H9 (cell line): Measurements from ENCODE around the gene C19orf73. TPM values are rescaled to one million over a fixed set of nuclear protein-coding genes. Genes with fewer than 3 reads are reported as not detected.

Experiments used
- DNase-seq: peaks from one replicate; pipeline ENCODE4 v3.0.0-alpha.2; 2017
- H2AFZ ChIP-seq: one replicate; pipeline ENCODE4 v1.6.1; 2013; ENCODE audit warnings: mild to moderate bottlenecking, low read length, control low read depth, moderate library complexity
- H2AK5ac ChIP-seq: 2 replicates; pipeline ENCODE4 v1.6.1; 2013; ENCODE audit warnings: low read length, control low read depth, mixed read lengths; ENCODE audit not compliant: insufficient read length
- H2BK120ac ChIP-seq: one replicate; pipeline ENCODE4 v1.6.1; 2013; ENCODE audit warnings: low read depth, mild to moderate bottlenecking, low read length, control low read depth, inconsistent platforms; ENCODE audit not compliant: poor library complexity, severe bottlenecking
- H2BK12ac ChIP-seq: 2 replicates; pipeline ENCODE4 v1.6.1; 2013; ENCODE audit warnings: low read length, control low read depth, mixed read lengths, low read depth; ENCODE audit not compliant: insufficient read length
- H2BK15ac ChIP-seq: 2 replicates; pipeline ENCODE4 v1.6.1; 2013; ENCODE audit warnings: low read depth, low read length, control low read depth
- H2BK20ac ChIP-seq: one replicate; pipeline ENCODE4 v1.6.1; 2013; ENCODE audit warnings: low read depth, mild to moderate bottlenecking, low read length, control low read depth, inconsistent platforms; ENCODE audit not compliant: poor library complexity, severe bottlenecking
- H2BK5ac ChIP-seq: 2 replicates; pipeline ENCODE4 v1.6.1; 2013; ENCODE audit warnings: low read length, control low read depth, mixed read lengths; ENCODE audit not compliant: insufficient read length
- H3K14ac ChIP-seq: 2 replicates; pipeline ENCODE4 v1.6.1; 2013; ENCODE audit warnings: low read length, control low read depth; ENCODE audit not compliant: insufficient read depth
- H3K18ac ChIP-seq: 2 replicates; pipeline ENCODE4 v1.6.1; 2013; ENCODE audit warnings: low read depth, mild to moderate bottlenecking, mixed read lengths, low read length, control low read depth; ENCODE audit not compliant: insufficient read length
- H3K23ac ChIP-seq: 2 replicates; pipeline ENCODE4 v1.6.1; 2013; ENCODE audit warnings: low read length, control low read depth, mixed read lengths, low read depth; ENCODE audit not compliant: insufficient read length
- H3K23me2 ChIP-seq: 2 replicates; pipeline ENCODE4 v1.6.1; 2013; ENCODE audit warnings: low read depth, mild to moderate bottlenecking, mixed read lengths, low read length, control low read depth; ENCODE audit not compliant: insufficient read length, poor library complexity, severe bottlenecking
- H3K27ac ChIP-seq: 2 replicates; pipeline ENCODE4 v1.5.1; 2013; ENCODE audit warnings: low read length, control low read depth, mixed read lengths, low read depth; ENCODE audit not compliant: insufficient read length
- H3K27me3 ChIP-seq: 2 replicates; pipeline ENCODE4 v1.6.1; 2013; ENCODE audit warnings: low read length, control low read depth, inconsistent platforms; ENCODE audit not compliant: insufficient read depth
- H3K4ac ChIP-seq: 2 replicates; pipeline ENCODE4 v1.6.1; 2013; ENCODE audit warnings: low read depth, mild to moderate bottlenecking, control low read depth, inconsistent platforms, low read length, moderate library complexity
- H3K4me1 ChIP-seq: 2 replicates; pipeline ENCODE4 v1.6.1; 2013; ENCODE audit warnings: low read length, control low read depth, inconsistent platforms; ENCODE audit not compliant: insufficient read depth
- H3K4me2 ChIP-seq: 2 replicates; pipeline ENCODE4 v1.6.1; 2013; ENCODE audit warnings: low read length, control low read depth, mixed read lengths; ENCODE audit not compliant: insufficient read length, insufficient read depth
- H3K56ac ChIP-seq: 2 replicates; pipeline ENCODE4 v1.6.1; 2013; ENCODE audit warnings: low read depth, mild to moderate bottlenecking, mixed read lengths, low read length, control low read depth; ENCODE audit not compliant: insufficient read length
- H3K79me1 ChIP-seq: 2 replicates; pipeline ENCODE4 v1.6.1; 2013; ENCODE audit warnings: low read depth, mild to moderate bottlenecking, moderate library complexity, low read length, control low read depth, inconsistent platforms; ENCODE audit not compliant: insufficient read depth, poor library complexity, severe bottlenecking
- H3K79me2 ChIP-seq: 2 replicates; pipeline ENCODE4 v1.6.1; 2013; ENCODE audit warnings: low read length, control low read depth, inconsistent platforms; ENCODE audit not compliant: insufficient read depth
- H3K9ac ChIP-seq: 2 replicates; pipeline ENCODE4 v1.6.1; 2013; ENCODE audit warnings: low read length, control low read depth, mixed read lengths; ENCODE audit not compliant: insufficient read length; ENCODE audit errors: extremely low read depth
- H3K9me3 ChIP-seq: one replicate; pipeline ENCODE4 v1.6.1; 2013; ENCODE audit warnings: low read depth, low read length, inconsistent platforms; ENCODE audit not compliant: control insufficient read depth
- H3T11ph ChIP-seq: one replicate; pipeline ENCODE4 v1.6.1; 2013; ENCODE audit warnings: mild to moderate bottlenecking, low read length, control low read depth, inconsistent platforms
- H4K20me1 ChIP-seq: one replicate; pipeline ENCODE4 v1.6.1; 2013; ENCODE audit not compliant: control insufficient read depth, insufficient read length, insufficient read depth
- H4K5ac ChIP-seq: 2 replicates; pipeline ENCODE4 v1.6.1; 2013; ENCODE audit warnings: low read depth, mild to moderate bottlenecking, mixed read lengths, low read length, control low read depth; ENCODE audit not compliant: insufficient read length
- H4K8ac ChIP-seq: replicated peaks from 2 replicates; pipeline ENCODE4 v1.6.1; 2013; ENCODE audit warnings: low read length, control low read depth, mixed read lengths, low read depth; ENCODE audit not compliant: insufficient read length
- H4K91ac ChIP-seq: 2 replicates; pipeline ENCODE4 v1.6.1; 2013; ENCODE audit warnings: low read depth, mild to moderate bottlenecking, moderate library complexity, mixed read lengths, low read length, control low read depth; ENCODE audit not compliant: insufficient read length
- H3K27ac Mint-ChIP-seq, 3 experiments: 2 replicates in 2 of 3; 3 replicates in 1 of 3; pipeline ENCODE4 v1.8.0; 2020 to 2021; ENCODE audit warnings: mixed read lengths in 3 of 3, mild to moderate bottlenecking in 1 of 3, moderate library complexity in 1 of 3
- H3K27me3 Mint-ChIP-seq: 2 replicates; pipeline ENCODE4 v1.8.0; 2021; ENCODE audit warnings: low read depth, mild to moderate bottlenecking, moderate library complexity, mixed read lengths
- H3K36me3 Mint-ChIP-seq, 3 experiments: 2 replicates in 2 of 3; 3 replicates in 1 of 3; pipeline ENCODE4 v1.8.0; 2020 to 2021; ENCODE audit warnings: low read depth in 3 of 3, mixed read lengths in 3 of 3; ENCODE audit not compliant: insufficient read depth in 1 of 3
- H3K4me1 Mint-ChIP-seq, 2 experiments: 2 replicates each; pipeline ENCODE4 v1.8.0; 2020; ENCODE audit warnings: mixed read lengths in 2 of 2
- H3K4me3 Mint-ChIP-seq, 2 experiments: 2 replicates in 1 of 2; 3 replicates in 1 of 2; pipeline ENCODE4 v1.8.0; 2020 to 2021; ENCODE audit warnings: mild to moderate bottlenecking in 2 of 2, mixed read lengths in 2 of 2, moderate library complexity in 1 of 2
- H3K9me3 Mint-ChIP-seq, 2 experiments: 2 replicates in 1 of 2; 3 replicates in 1 of 2; pipeline ENCODE4 v1.8.0; 2020; ENCODE audit warnings: mild to moderate bottlenecking in 2 of 2, mixed read lengths in 2 of 2, moderate library complexity in 1 of 2
- WGBS: extraction: QIAGEN DNeasy Blood & Tissue Kit; methylation state at CpG from one replicate; pipeline ENCODE4 v1.1.7; 2013; ENCODE audit warnings: missing lambda C conversion rate, low lambda C conversion rate, mixed read lengths; ENCODE audit not compliant: insufficient read length; ENCODE audit errors: extremely low coverage; 5-methylcytosine and 5-hydroxymethylcytosine counted together
- total RNA-seq: library from RNA; stranded (reverse); gene quantifications from 2 replicates; pipeline ENCODE4 v1.2.1, GENCODE V29; 2021
- TF ChIP-seq, protein P1 (sequence below): fragments of 200-600 bp; sonication (generic); conservative IDR thresholded peaks from 3 replicates; pipeline ENCODE4 v1.8.0; 2021; ENCODE audit warnings: antibody characterized with exemption, mild to moderate bottlenecking

Gene C19orf73
- total RNA-seq, 1 experiment from 2014 or later, result 1.1 TPM

DNA sequence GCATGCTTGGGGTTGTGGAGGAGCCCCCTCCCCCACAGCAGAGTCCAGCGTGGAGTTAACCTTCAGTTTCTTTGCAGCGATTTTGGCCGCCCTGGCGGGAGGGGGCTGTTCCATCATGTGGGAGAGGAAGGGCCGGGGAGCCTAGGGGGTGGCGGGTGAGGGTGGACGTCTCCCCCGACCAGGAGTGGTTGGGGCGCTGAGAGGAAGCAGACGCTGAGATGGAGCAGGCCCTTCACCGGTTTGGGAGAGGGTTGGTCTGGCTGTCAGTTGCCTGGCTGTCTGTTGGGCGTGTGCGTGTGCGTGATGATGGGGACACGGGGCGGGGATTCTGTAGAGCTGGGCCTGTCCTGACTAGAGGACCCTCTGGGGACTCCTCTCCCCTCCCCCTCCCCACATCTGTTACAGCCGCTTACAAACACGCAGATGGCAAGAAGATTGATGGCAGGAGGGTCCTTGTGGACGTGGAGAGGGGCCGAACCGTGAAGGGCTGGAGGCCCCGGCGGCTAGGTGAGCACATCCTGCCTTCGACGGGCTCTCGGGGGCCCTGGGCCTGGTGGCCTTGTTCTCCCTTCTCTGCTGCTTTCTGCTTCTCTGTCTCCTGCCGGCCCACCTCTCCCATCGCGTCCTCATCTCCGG, 14.6 kb downstream of the C19orf73 start:
- H3K23me2 ChIP-seq, result no peaks in the 10 kb centered on the region
- H3K4ac ChIP-seq, result no peak overlapping the region
- peaks cover 6 to 32% of the 10 kb centered on the region in 2 experiments for H3K4me1 Mint-ChIP-seq
- no peak overlapping the region for H2AFZ ChIP-seq
- H3K14ac ChIP-seq, result no peak overlapping the region
- no peak overlapping the region for H4K91ac ChIP-seq
- TF ChIP-seq, protein P1, sequence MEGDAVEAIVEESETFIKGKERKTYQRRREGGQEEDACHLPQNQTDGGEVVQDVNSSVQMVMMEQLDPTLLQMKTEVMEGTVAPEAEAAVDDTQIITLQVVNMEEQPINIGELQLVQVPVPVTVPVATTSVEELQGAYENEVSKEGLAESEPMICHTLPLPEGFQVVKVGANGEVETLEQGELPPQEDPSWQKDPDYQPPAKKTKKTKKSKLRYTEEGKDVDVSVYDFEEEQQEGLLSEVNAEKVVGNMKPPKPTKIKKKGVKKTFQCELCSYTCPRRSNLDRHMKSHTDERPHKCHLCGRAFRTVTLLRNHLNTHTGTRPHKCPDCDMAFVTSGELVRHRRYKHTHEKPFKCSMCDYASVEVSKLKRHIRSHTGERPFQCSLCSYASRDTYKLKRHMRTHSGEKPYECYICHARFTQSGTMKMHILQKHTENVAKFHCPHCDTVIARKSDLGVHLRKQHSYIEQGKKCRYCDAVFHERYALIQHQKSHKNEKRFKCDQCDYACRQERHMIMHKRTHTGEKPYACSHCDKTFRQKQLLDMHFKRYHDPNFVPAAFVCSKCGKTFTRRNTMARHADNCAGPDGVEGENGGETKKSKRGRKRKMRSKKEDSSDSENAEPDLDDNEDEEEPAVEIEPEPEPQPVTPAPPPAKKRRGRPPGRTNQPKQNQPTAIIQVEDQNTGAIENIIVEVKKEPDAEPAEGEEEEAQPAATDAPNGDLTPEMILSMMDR, result no peak
- no peaks in the 10 kb centered on the region for H3K79me2 ChIP-seq
- no peak for DNase-seq
- no peak overlapping the region for H2BK12ac ChIP-seq
- no peaks in the 10 kb centered on the region for H3K4me1 ChIP-seq
- no peak overlapping the region for H3K18ac ChIP-seq
- no peak overlapping the region for H4K8ac ChIP-seq
- no peak overlapping the region for H4K5ac ChIP-seq
- no peak overlapping the region for H3K23ac ChIP-seq
- no peak overlapping the region for H2BK15ac ChIP-seq
- peak overlapping the region in 2 of 3 experiments; percentile 61 to 90; a peak in 4 of 7 replicates for H3K27ac Mint-ChIP-seq
- H3K79me1 ChIP-seq, result no peaks in the 10 kb centered on the region
- WGBS, result no CpG with 5 or more reads among the region's 30 CpGs
- no peaks in the 10 kb centered on the region; the same call in 1 of the 2 replicates for H3K27me3 Mint-ChIP-seq
- no peak overlapping the region for H3T11ph ChIP-seq
- H2BK20ac ChIP-seq, result no peak overlapping the region
- no peak overlapping the region for H2AK5ac ChIP-seq
- no peaks in the 10 kb centered on the region for H3K27me3 ChIP-seq
- H3K9ac ChIP-seq, result no peak overlapping the region
- H3K4me2 ChIP-seq, result no peak overlapping the region
- H3K4me3 Mint-ChIP-seq, result no peak overlapping the region
- H3K56ac ChIP-seq, result no peak overlapping the region
- H3K27ac ChIP-seq, result no peak overlapping the region
- peaks cover 0 to 2% of the 10 kb centered on the region in 2 experiments; a peak in 2 of 5 replicates for H3K9me3 Mint-ChIP-seq
- peaks cover 59 to 88% (median 86%) of the 10 kb centered on the region in 3 experiments for H3K36me3 Mint-ChIP-seq
- no peak overlapping the region for H2BK120ac ChIP-seq
- H2BK5ac ChIP-seq, result no peak overlapping the region
- H3K9me3 ChIP-seq, result no peaks in the 10 kb centered on the region
- H4K20me1 ChIP-seq, result no peaks in the 10 kb centered on the region
